Mesothelial cell of epicardium (in vitro differentiated cells): ENCODE results near the gene FAM163B. TPM values are rescaled to one million over a fixed set of nuclear protein-coding genes. Genes with fewer than 3 reads are reported as not detected.
A peak's percentile ranks its signal among the peaks of the same experiment; 100 is the strongest.

Experiments
- DNase-seq, 2 experiments: peaks; one replicate each; pipeline ENCODE4 v3.0.0; 2021; ENCODE audit warnings: low spot score in 2 of 2; ENCODE audit not compliant: unreplicated experiment in 2 of 2
- H3K27ac Mint-ChIP-seq: 2 replicates; pipeline ENCODE4 v1.8.0; 2021; ENCODE audit warnings: mixed read lengths
- H3K27me3 Mint-ChIP-seq: 2 replicates; pipeline ENCODE4 v1.8.0; 2021; ENCODE audit warnings: low read depth, mixed read lengths
- H3K36me3 Mint-ChIP-seq: 2 replicates; pipeline ENCODE4 v1.8.0; 2021; ENCODE audit warnings: mixed read lengths
- H3K4me1 Mint-ChIP-seq: 2 replicates; pipeline ENCODE4 v1.8.0; 2021; ENCODE audit warnings: mixed read lengths
- H3K4me3 Mint-ChIP-seq: 2 replicates; pipeline ENCODE4 v1.8.0; 2021; ENCODE audit warnings: mild to moderate bottlenecking, moderate library complexity, mixed read lengths
- H3K9me3 Mint-ChIP-seq: 2 replicates; pipeline ENCODE4 v1.8.0; 2021; ENCODE audit warnings: mixed read lengths
- total RNA-seq: library from RNA; stranded (reverse); gene quantifications from 3 replicates; pipeline ENCODE4 v1.2.1, GENCODE V29; 2021
- TF ChIP-seq, protein P1 (sequence below): fragments of 200-600 bp; sonication (generic); IDR thresholded peaks from one replicate; pipeline ENCODE4 v1.5.0; 2021; ENCODE audit warnings: antibody characterized with exemption; ENCODE audit not compliant: unreplicated experiment

The FAM163B gene
- total RNA-seq, 1 donor from 2014 or later: 0.72 TPM

DNA sequence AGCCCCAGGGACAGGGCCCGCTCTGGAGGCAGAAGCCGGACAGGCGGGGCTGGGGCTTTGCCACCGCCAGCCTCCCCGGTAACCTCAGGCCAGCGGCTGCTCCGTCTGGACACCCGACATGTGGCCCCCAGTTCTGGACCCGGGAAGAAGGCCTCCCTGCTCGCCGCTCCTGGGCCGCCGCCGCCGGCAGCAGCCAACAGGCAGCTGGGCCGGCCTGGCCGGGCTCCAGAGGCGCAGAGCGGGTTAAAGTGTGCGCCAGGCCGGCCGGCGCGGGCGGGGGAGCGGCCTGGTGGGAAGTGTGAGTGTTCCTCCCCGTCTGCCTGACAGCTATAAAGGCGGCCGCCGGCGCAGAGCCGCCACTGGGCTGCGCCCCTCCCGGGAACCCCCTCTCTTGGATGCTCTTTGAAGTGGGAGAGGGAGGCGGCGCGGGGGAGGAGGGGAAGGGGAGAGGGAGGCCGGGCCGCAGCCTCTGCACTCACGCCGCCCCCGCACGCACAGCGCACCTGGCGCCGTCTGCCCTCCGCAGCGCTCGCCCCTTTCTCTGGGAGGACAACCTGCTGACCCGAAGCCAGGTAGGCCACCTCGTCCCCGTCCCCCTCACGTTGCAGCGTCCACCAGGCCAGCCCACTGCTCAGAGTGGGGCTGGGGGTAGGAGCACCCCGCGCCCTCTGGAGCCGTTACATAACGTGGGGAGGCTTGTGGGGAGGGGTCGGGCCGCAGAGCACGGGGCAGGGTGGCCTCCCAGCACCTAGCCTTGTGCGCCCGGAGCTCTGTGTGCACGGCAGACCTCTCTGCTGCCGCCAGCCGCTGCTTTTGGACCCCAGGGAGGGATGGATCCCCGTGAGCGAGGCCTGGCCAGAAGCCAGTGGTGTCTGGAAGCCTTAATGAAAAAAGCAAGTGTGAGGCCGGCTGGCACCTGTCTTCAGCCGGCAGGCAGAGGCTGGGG, 74.6 kb downstream of the FAM163B start, which contains the start of gene ADAMTSL2:
ADAMTSL2 (plus strand) TSS at position 359 of the 946 bp plus-strand sequence. CDS start 2,009 bp downstream, outside the sequence.
- peak; percentile 69 to 74 for DNase-seq
- H3K27ac Mint-ChIP-seq: peak within 1 kb of the TSS; percentile 12
- H3K36me3 Mint-ChIP-seq: no peaks in the 10 kb centered on the region
- H3K9me3 Mint-ChIP-seq: no peaks in the 10 kb centered on the region
- peaks cover 39% of the 10 kb centered on the region for H3K4me1 Mint-ChIP-seq
- H3K27me3 Mint-ChIP-seq: no peaks in the 10 kb centered on the region
- H3K4me3 Mint-ChIP-seq: peak within 1 kb of the TSS; percentile 48
- TF ChIP-seq, protein P1, sequence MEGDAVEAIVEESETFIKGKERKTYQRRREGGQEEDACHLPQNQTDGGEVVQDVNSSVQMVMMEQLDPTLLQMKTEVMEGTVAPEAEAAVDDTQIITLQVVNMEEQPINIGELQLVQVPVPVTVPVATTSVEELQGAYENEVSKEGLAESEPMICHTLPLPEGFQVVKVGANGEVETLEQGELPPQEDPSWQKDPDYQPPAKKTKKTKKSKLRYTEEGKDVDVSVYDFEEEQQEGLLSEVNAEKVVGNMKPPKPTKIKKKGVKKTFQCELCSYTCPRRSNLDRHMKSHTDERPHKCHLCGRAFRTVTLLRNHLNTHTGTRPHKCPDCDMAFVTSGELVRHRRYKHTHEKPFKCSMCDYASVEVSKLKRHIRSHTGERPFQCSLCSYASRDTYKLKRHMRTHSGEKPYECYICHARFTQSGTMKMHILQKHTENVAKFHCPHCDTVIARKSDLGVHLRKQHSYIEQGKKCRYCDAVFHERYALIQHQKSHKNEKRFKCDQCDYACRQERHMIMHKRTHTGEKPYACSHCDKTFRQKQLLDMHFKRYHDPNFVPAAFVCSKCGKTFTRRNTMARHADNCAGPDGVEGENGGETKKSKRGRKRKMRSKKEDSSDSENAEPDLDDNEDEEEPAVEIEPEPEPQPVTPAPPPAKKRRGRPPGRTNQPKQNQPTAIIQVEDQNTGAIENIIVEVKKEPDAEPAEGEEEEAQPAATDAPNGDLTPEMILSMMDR: no peak

DNA sequence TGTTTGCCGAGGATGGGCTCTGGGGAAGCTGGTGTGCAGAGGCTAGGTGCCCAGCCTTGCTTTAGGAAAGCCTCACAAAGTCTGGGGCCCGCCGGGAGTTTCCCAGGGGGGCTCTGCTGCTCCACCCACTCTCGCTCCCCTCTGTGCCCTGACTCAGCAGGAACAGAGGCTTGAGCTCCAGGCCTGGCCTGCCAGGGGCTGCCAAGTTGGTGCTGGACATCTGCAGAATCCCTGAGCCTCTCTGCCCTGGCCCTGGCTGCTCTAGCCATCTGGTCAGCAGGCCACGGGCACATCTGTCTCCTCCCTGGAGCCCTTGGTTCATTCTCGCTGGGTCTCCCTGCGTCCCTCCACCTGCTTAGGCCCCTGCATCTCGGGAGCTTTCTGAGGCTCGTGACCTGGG, 75.3 kb downstream of the FAM163B start:
- TF ChIP-seq, protein P1: no peak
- no peak for DNase-seq
- Mint-ChIP-seq H3K27ac (no peak overlapping the region), H3K9me3 (no peaks in the 10 kb centered on the region), H3K27me3 (no peaks in the 10 kb centered on the region), H3K4me3 (peak overlapping the region; percentile 24), H3K4me1 (peaks cover 40% of the 10 kb centered on the region), H3K36me3 (no peaks in the 10 kb centered on the region)

DNA sequence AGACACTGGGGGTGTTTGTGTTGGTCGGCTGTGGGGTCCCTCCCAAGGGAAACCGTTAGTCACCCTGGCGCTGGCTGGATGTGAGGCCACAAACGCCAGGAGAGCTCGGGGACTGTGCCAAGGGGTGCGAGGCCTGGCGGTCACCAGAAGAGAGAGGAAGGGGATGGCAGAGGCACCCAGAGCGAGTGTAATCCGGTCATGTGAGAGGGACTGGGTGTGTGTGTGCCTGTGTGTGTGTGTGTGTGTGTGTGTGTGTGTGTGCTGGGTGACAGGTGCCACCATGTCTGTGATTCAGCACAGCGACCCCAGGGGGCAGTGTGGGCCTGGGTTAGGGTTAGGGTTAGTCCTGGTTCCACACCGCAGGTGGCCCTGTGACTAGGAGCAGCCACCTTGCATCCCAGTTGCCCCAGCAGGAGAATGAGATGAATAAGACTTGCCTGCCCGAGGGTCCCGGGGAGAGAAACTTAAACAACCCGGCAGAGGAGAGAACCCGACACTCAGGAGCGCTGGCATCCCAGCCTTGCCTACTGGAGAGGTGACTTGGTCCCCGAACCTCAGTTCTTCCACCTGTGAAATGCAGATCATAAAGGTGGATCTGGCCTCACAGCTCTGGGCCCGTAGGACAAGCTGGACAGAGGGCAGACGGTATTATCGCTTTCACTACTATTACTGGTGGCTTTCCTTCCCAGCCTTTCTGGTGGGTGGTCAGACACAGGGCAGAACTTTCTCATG, 76.1 kb downstream of the FAM163B start:
- peak in 1 of 2 experiments; percentile 62 for DNase-seq
- H3K4me1 Mint-ChIP-seq: peaks cover 45% of the 10 kb centered on the region
- no peaks in the 10 kb centered on the region for H3K9me3 Mint-ChIP-seq
- no peaks in the 10 kb centered on the region for H3K27me3 Mint-ChIP-seq
- H3K27ac Mint-ChIP-seq: no peak overlapping the region
- TF ChIP-seq, protein P1: no peak
- no peaks in the 10 kb centered on the region for H3K36me3 Mint-ChIP-seq
- H3K4me3 Mint-ChIP-seq: peak overlapping the region; percentile 22

DNA sequence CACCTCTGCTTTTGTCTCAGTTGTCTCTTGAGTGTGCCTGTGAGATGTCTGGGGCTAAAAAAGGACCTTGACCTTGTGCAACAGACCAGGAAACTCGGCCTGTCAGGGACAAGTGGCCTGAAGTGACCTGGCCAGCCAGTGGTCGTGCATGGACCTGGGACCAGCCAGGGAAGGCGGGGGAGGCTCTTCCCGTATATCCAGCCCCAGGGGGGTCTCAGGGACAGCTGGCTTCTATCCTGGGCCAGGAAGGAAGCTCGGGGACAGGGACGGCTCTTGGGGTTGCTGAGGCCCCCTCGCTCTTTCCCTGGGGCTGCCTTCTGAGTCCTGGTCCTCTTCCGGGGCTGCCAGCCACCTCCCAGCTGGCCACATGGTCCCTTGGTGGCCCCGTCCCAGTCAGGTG, 77.9 kb downstream of the FAM163B start:
- no peak for DNase-seq
- Mint-ChIP-seq H3K27ac (no peak overlapping the region), H3K36me3 (no peaks in the 10 kb centered on the region), H3K4me1 (peaks cover 63% of the 10 kb centered on the region), H3K27me3 (no peaks in the 10 kb centered on the region), H3K9me3 (no peaks in the 10 kb centered on the region), H3K4me3 (no peak overlapping the region)
- TF ChIP-seq, protein P1: no peak

DNA sequence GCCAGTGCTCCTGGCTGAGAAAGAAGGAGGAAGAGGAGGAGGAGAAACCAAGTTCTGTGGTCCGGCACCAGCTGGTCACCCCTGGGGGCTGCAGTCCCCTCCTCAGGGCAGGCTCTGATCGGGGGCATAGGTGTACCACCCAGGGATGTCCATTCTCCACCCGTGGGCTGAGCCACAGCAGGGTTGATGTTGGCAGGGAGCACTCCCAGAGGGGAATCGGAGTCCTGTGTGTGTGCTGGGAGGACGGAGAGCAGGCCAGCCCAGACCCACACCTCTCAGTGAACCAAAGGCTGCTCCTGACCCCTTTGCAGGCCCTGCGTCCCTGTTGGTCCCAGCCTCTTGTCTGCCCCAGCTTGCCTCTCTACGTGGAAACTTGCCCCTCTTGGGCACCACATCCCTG, 79.3 kb downstream of the FAM163B start:
- no peaks in the 10 kb centered on the region for H3K36me3 Mint-ChIP-seq
- no peaks in the 10 kb centered on the region for H3K9me3 Mint-ChIP-seq
- no peaks in the 10 kb centered on the region for H3K27me3 Mint-ChIP-seq
- DNase-seq: no peak
- H3K4me3 Mint-ChIP-seq: no peak overlapping the region
- peaks cover 62% of the 10 kb centered on the region for H3K4me1 Mint-ChIP-seq
- H3K27ac Mint-ChIP-seq: no peak overlapping the region
- TF ChIP-seq, protein P1: no peak
